ENCODE measurements around the gene PMEL.

The PMEL gene

DNA sequence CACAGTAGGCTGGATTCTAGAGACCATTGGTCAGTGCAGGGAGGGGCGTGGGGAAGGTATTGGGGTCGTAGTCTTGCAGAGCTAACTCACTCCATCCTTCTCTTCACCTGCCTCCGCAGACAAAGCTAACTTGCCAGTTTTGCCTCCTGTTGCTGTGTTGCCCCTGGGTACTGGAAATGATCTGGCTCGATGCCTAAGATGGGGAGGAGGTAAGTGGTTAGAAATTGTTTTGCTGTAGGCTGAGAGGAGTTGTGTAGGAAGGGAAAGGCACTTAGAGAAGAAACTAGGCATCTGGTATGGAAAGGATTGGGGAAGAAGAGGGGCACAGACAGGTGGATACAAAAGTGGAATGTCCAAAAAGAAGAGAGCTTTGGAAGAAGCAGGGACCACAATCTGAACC, 23.8 kb downstream of the PMEL start:
- no peak overlapping the region for H4K91ac ChIP-seq (ENCODE audit: low read depth, low read length, poor library complexity)
- no peak overlapping the region for H2BK5ac ChIP-seq (ENCODE audit: low read length)
- WGBS, 2 donors (ENCODE audit: extremely low coverage in 2 of 2, insufficient read length in 2 of 2, insufficient replicate concordance in 1 of 2): no CpG with 5 or more reads among the region's 4 CpGs
- H3K4ac ChIP-seq (ENCODE audit: low read length): no peak overlapping the region
- no peak overlapping the region for H3K4me2 ChIP-seq (ENCODE audit: insufficient read depth, low read length, poor library complexity, severe bottlenecking)
- no peak overlapping the region for H3K9ac ChIP-seq (ENCODE audit: low read depth, low read length, poor library complexity)
- no peak overlapping the region for H2AFZ ChIP-seq (ENCODE audit: low read length)
- H3K14ac ChIP-seq (ENCODE audit: low read length): no peak overlapping the region
- H2BK12ac ChIP-seq (ENCODE audit: low read length): no peak overlapping the region
- H3K27ac ChIP-seq (replicated peaks; ENCODE audit: low read length): no peak overlapping the region
- no peaks in the 10 kb centered on the region for H3K79me1 ChIP-seq (ENCODE audit: low read depth, low read length)
- H3K4me3 ChIP-seq (ENCODE audit: low read length in 2 of 2): no peak overlapping the region
- no peak overlapping the region for H4K8ac ChIP-seq (ENCODE audit: low read depth, low read length)
- H2BK15ac ChIP-seq (ENCODE audit: low read length): no peak overlapping the region
- H2AK5ac ChIP-seq (ENCODE audit: low read depth, low read length): no peak overlapping the region
- no peaks in the 10 kb centered on the region for H3K9me3 ChIP-seq (replicated peaks in 1 of 2; ENCODE audit: control insufficient read depth in 2 of 2, insufficient read depth in 1 of 2, low read depth in 1 of 2, low read length in 2 of 2)
- H3K4me1 ChIP-seq (ENCODE audit: control insufficient read depth in 2 of 2, insufficient read depth in 1 of 2, low read depth in 1 of 2, low read length in 2 of 2): peaks cover 5% of the 10 kb centered on the region in 2 donors
- H2BK120ac ChIP-seq (ENCODE audit: low read depth, low read length): no peak overlapping the region
- H3K18ac ChIP-seq (ENCODE audit: low read length): no peak overlapping the region
- no peak overlapping the region for H3K23ac ChIP-seq (ENCODE audit: low read depth, low read length, poor library complexity)
- DNase-seq (ENCODE audit: low spot score): no peak
- H3K36me3 ChIP-seq (replicated peaks in 1 of 2; ENCODE audit: control insufficient read depth in 2 of 2, insufficient read depth in 2 of 2, low read length in 2 of 2): no peaks in the 10 kb centered on the region
- H3K27me3 ChIP-seq (ENCODE audit: control insufficient read depth in 3 of 3, insufficient read depth in 3 of 3, low read depth in 1 of 3, low read length in 3 of 3): no peaks in the 10 kb centered on the region

DNA sequence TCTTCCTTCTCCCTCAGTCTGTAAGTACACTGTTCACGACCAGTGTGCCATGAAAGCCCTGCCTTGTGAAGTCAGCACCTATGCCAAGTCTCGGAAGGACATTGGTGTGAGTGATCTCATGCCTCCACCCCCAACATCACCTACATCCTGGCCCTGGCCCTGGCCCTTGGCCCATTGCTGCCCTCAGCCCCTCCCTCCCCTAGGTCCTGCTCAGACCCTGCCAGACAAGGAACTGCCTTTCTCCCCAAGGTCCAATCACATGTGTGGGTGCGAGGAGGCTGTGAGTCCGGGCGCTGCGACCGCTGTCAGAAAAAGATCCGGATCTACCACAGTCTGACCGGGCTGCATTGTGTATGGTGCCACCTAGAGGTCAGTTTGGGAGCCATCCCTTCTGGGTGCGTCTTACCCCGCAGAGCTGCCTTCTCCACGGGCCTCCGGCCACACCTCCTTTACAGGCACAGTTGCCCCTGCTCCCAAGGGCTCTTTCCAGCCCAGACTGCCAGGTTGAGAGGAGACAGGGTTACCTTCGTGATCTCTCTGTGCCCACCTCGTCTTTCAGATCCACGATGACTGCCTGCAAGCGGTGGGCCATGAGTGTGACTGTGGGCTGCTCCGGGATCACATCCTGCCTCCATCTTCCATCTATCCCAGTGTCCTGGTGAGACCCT, 25.6 kb downstream of the PMEL start:
- Histone ChIP-seq H3K36me3 (replicated peaks in 1 of 2; ENCODE audit: control insufficient read depth in 2 of 2, insufficient read depth in 2 of 2, low read length in 2 of 2) (no peaks in the 10 kb centered on the region), H3K4ac (ENCODE audit: low read length) (no peak overlapping the region), H2BK15ac (ENCODE audit: low read length) (no peak overlapping the region), H4K8ac (ENCODE audit: low read depth, low read length) (no peak overlapping the region), H2BK120ac (ENCODE audit: low read depth, low read length) (no peak overlapping the region), H3K79me1 (ENCODE audit: low read depth, low read length) (no peaks in the 10 kb centered on the region), H3K27ac (replicated peaks; ENCODE audit: low read length) (no peak overlapping the region), H3K9ac (ENCODE audit: low read depth, low read length, poor library complexity) (peak overlapping the region; percentile 68), H3K4me3 (ENCODE audit: low read length in 2 of 2) (no peak overlapping the region), H2BK5ac (ENCODE audit: low read length) (no peak overlapping the region), H3K4me2 (ENCODE audit: insufficient read depth, low read length, poor library complexity, severe bottlenecking) (no peak overlapping the region), H3K23ac (ENCODE audit: low read depth, low read length, poor library complexity) (no peak overlapping the region), H2AK5ac (ENCODE audit: low read depth, low read length) (no peak overlapping the region), H3K4me1 (ENCODE audit: control insufficient read depth in 2 of 2, insufficient read depth in 1 of 2, low read depth in 1 of 2, low read length in 2 of 2) (peaks cover 5% of the 10 kb centered on the region in 2 donors), H3K18ac (ENCODE audit: low read length) (peak overlapping the region; percentile 37), H3K14ac (ENCODE audit: low read length) (no peak overlapping the region), H3K9me3 (replicated peaks in 1 of 2; ENCODE audit: control insufficient read depth in 2 of 2, insufficient read depth in 1 of 2, low read depth in 1 of 2, low read length in 2 of 2) (no peaks in the 10 kb centered on the region), H2BK12ac (ENCODE audit: low read length) (no peak overlapping the region), H2AFZ (ENCODE audit: low read length) (peak overlapping the region; percentile 84), H4K91ac (ENCODE audit: low read depth, low read length, poor library complexity) (no peak overlapping the region), H3K27me3 (ENCODE audit: control insufficient read depth in 3 of 3, insufficient read depth in 3 of 3, low read depth in 1 of 3, low read length in 3 of 3) (peaks cover 0 to 12% (median 0%) of the 10 kb centered on the region in 3 experiments)
- no CpG with 5 or more reads among the region's 18 CpGs for WGBS, 2 donors (ENCODE audit: extremely low coverage in 2 of 2, insufficient read length in 2 of 2, insufficient replicate concordance in 1 of 2)
- DNase-seq (ENCODE audit: low spot score): peak; percentile 84

DNA sequence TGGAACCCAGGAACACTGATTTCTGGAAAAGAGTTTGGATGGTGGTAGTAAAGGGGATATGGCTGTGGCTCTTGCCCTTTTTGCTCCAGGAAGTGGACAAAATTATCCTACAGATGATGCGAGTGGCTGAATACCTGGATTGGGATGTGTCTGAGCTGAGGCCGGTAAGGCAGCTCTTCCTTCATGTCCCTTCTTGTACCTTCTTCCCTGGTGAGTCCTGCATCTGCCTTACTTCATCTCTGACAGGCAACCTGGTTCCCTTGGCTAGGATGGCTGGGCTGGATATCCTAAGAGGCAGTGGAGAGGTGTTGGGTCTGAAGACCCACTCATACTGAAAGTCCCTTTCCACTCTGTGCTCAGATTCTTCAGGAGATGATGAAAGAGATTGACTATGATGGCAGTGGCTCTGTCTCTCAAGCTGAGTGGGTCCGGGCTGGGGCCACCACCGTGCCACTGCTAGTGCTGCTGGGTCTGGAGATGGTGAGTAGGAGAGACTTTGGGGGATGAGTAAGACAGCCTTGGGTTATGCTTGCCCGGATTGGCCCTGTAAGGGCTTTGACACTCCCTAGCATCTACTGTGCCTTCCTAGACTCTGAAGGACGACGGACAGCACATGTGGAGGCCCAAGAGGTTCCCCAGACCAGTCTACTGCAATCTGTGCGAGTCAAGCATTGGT, 26.9 kb downstream of the PMEL start:
- no CpG with 5 or more reads among the region's 8 CpGs for WGBS, 2 donors (ENCODE audit: extremely low coverage in 2 of 2, insufficient read length in 2 of 2, insufficient replicate concordance in 1 of 2)
- no peak overlapping the region for H3K4me2 ChIP-seq (ENCODE audit: insufficient read depth, low read length, poor library complexity, severe bottlenecking)
- H2BK5ac ChIP-seq (ENCODE audit: low read length): no peak overlapping the region
- H3K36me3 ChIP-seq (replicated peaks in 1 of 2; ENCODE audit: control insufficient read depth in 2 of 2, insufficient read depth in 2 of 2, low read length in 2 of 2): no peaks in the 10 kb centered on the region
- no peak overlapping the region for H4K8ac ChIP-seq (ENCODE audit: low read depth, low read length)
- H3K79me1 ChIP-seq (ENCODE audit: low read depth, low read length): no peaks in the 10 kb centered on the region
- peak overlapping the region; percentile 14 for H4K91ac ChIP-seq (ENCODE audit: low read depth, low read length, poor library complexity)
- DNase-seq (ENCODE audit: low spot score): no peak
- no peak overlapping the region for H3K14ac ChIP-seq (ENCODE audit: low read length)
- no peak overlapping the region for H3K23ac ChIP-seq (ENCODE audit: low read depth, low read length, poor library complexity)
- no peak overlapping the region for H2BK120ac ChIP-seq (ENCODE audit: low read depth, low read length)
- H3K9ac ChIP-seq (ENCODE audit: low read depth, low read length, poor library complexity): no peak overlapping the region
- no peak overlapping the region for H3K27ac ChIP-seq (replicated peaks; ENCODE audit: low read length)
- no peak overlapping the region for H2BK15ac ChIP-seq (ENCODE audit: low read length)
- no peak overlapping the region for H2AFZ ChIP-seq (ENCODE audit: low read length)
- peak overlapping the region; percentile 26 for H2AK5ac ChIP-seq (ENCODE audit: low read depth, low read length)
- H3K4me1 ChIP-seq (ENCODE audit: control insufficient read depth in 2 of 2, insufficient read depth in 1 of 2, low read depth in 1 of 2, low read length in 2 of 2): peaks cover 5% of the 10 kb centered on the region in 2 donors
- no peak overlapping the region for H3K4ac ChIP-seq (ENCODE audit: low read length)
- H2BK12ac ChIP-seq (ENCODE audit: low read length): no peak overlapping the region
- peaks cover 0 to 24% (median 2%) of the 10 kb centered on the region in 3 experiments for H3K27me3 ChIP-seq (ENCODE audit: control insufficient read depth in 3 of 3, insufficient read depth in 3 of 3, low read depth in 1 of 3, low read length in 3 of 3)
- no peak overlapping the region for H3K4me3 ChIP-seq (ENCODE audit: low read length in 2 of 2)
- H3K18ac ChIP-seq (ENCODE audit: low read length): no peak overlapping the region
- no peaks in the 10 kb centered on the region for H3K9me3 ChIP-seq (replicated peaks in 1 of 2; ENCODE audit: control insufficient read depth in 2 of 2, insufficient read depth in 1 of 2, low read depth in 1 of 2, low read length in 2 of 2)

DNA sequence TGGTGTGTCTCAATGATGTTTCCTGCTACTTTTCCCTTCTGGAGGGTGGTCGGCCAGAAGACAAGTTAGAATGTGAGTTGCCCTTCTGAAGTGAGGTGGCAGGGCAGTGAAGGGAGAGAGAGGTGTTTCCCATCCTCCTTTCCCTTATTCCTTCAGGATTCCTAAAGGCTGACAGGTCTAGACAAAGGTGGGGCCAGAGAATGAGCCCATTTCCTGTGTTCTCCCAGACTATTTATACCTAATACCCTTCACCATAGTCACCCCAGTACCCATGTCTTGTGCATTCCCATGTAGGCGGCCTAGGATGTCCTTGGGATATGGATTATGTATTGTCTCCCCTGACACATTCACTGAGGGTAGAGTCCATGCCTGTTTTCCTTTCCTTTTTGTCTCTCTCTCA, 27.9 kb downstream of the PMEL start:
- Histone ChIP-seq H2BK15ac (ENCODE audit: low read length) (no peak overlapping the region), H3K27ac (replicated peaks; ENCODE audit: low read length) (no peak overlapping the region), H3K4me2 (ENCODE audit: insufficient read depth, low read length, poor library complexity, severe bottlenecking) (no peak overlapping the region), H4K91ac (ENCODE audit: low read depth, low read length, poor library complexity) (no peak overlapping the region), H2BK12ac (ENCODE audit: low read length) (no peak overlapping the region), H2AFZ (ENCODE audit: low read length) (no peak overlapping the region), H3K23ac (ENCODE audit: low read depth, low read length, poor library complexity) (no peak overlapping the region), H3K4me1 (ENCODE audit: control insufficient read depth in 2 of 2, insufficient read depth in 1 of 2, low read depth in 1 of 2, low read length in 2 of 2) (peaks cover 5% of the 10 kb centered on the region in 2 donors), H4K8ac (ENCODE audit: low read depth, low read length) (no peak overlapping the region), H2AK5ac (ENCODE audit: low read depth, low read length) (no peak overlapping the region), H3K14ac (ENCODE audit: low read length) (no peak overlapping the region), H3K79me1 (ENCODE audit: low read depth, low read length) (no peaks in the 10 kb centered on the region), H3K18ac (ENCODE audit: low read length) (no peak overlapping the region), H3K27me3 (ENCODE audit: control insufficient read depth in 3 of 3, insufficient read depth in 3 of 3, low read depth in 1 of 3, low read length in 3 of 3) (peaks cover 0 to 32% (median 11%) of the 10 kb centered on the region in 3 experiments), H3K4me3 (ENCODE audit: low read length in 2 of 2) (no peak overlapping the region), H3K9ac (ENCODE audit: low read depth, low read length, poor library complexity) (no peak overlapping the region), H3K36me3 (replicated peaks in 1 of 2; ENCODE audit: control insufficient read depth in 2 of 2, insufficient read depth in 2 of 2, low read length in 2 of 2) (no peaks in the 10 kb centered on the region), H2BK120ac (ENCODE audit: low read depth, low read length) (no peak overlapping the region), H3K4ac (ENCODE audit: low read length) (no peak overlapping the region), H3K9me3 (replicated peaks in 1 of 2; ENCODE audit: control insufficient read depth in 2 of 2, insufficient read depth in 1 of 2, low read depth in 1 of 2, low read length in 2 of 2) (no peaks in the 10 kb centered on the region), H2BK5ac (ENCODE audit: low read length) (no peak overlapping the region)
- WGBS, 2 donors (ENCODE audit: extremely low coverage in 2 of 2, insufficient read length in 2 of 2, insufficient replicate concordance in 1 of 2): no CpG with 5 or more reads among the region's 2 CpGs
- no peak for DNase-seq (ENCODE audit: low spot score)
